GM21529 (cell line): ENCODE measurements around the gene CYP39A1.

Experiments used
- ATAC-seq: cut with Tn5 transposase; IDR thresholded peaks from one replicate; pipeline ENCODE4 v1.9.1; 2021; ENCODE audit not compliant: unreplicated experiment

The CYP39A1 gene

GRCh38 chr6:46592740-46593139 is 59.9 kb downstream of the CYP39A1 start:
- ATAC-seq: no peak

DNA sequence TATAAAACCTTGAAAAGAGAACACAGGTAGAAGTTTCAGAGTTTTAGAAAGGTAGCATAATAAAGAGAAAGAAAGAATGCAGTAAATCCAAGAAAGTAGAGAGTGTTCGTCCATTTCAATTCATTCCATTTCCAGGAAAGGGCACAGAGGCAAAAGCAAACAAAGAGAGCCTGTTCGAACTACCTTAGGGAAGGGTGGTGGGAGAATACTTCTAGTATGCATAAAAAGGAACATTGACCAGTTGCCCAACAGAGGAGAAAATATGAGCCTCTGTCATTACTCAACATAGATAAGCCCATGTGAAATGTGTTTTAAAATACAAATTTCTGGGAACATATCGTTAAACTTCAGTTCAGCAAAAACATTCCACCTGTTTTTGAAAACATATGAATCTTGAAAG is 60.6 kb downstream of the CYP39A1 start:
- ATAC-seq: no peak

GRCh38 chr6:46590765-46591164 is 61.9 kb downstream of the CYP39A1 start:
- ATAC-seq: no peak

DNA sequence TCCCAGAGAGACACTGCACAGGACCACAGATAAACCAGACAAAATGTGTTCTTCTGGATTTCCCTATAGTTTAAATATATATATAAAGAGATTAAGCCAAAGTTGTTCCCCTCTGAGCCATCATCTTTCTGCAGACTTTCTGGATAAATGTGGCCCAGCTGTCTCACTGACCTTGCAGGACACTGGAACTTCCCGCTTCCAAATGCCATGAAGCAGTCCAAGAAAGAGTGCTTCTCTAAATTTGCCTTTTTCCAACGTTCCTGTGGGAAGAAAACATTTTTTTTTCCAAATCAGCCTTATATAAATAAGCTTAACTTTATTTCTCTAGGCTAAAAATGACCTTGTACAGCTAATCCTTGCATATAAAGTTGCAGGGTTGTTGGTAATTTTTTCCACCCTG is 65.7 kb downstream of the CYP39A1 start:
- no peak for ATAC-seq

GRCh38 chr6:46584586-46584985 is 68.0 kb downstream of the CYP39A1 start:
- ATAC-seq: no peak

DNA sequence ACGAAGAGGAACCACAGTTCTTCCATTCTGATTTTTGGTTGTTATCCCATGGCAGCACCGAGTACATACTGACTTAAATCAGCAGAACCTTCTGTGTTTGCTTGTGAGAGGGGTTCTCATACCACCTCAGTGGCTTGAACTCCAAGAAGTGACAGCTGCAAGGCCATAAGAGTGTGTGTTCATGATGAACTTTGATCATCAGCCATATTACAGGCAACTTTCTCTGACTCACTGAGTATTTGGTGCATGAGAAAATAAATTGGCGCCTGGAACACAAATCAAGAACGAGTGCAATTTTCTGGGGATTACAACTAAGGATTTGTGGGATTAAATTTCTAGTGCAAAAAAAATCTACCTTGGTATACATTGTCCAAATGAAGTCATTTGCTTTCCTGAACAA is 68.9 kb downstream of the CYP39A1 start:
- no peak for ATAC-seq

DNA sequence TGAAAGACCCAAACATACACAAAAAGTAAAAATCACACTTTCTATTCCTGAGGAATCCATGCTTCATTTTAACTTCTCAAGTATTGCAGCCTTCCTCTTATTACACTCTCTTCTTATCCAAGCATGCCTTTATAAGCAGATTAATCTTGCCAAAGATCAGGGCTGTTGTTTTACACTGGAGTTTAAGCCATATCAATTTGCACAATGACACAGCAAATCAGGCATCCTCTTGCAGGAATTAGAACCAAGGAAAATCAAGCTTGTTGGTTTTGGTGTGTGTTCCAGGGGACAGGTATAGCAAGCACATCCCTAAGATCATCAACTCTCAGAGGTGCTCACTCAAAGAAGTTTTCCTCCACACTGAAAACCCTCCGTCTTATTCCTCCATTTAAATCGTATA is 69.5 kb downstream of the CYP39A1 start:
- no peak for ATAC-seq

DNA sequence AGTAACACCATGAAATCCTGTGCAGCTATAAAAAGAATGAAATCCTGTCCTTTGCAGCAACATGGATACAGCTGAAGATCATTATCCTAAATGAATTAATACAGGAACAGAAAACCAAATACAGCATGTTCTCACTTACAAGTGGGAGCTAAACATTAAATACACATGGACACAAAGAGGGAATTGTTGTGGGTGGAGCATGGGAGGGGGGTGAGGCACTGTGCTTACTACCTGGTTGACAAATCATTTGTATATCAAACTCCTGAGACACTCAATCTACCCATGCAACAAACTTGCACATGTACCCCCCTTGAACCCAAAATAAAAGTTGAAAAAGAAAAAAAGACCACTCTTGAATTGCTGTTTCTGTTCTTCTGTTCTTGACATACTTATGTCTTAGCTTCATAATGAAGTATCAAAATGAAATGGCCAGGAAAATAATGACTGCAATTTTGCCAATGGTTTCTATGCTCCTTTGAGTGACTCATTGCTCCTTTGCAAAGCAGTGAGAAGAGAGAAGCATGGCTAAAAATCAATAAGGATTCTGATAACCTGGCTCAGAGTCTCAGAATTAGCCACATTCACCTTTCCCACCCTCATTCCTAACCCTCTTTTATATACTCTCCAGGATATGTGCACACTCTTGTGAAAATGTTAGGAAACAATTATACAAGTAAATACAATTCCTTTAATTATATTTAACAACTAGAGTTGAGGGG is 71.0 kb downstream of the CYP39A1 start:
- ATAC-seq: no peak

- ATAC-seq: no peak
Measured at GRCh38 chr6:46575530-46575929, 77.1 kb downstream of the CYP39A1 start.

GRCh38 chr6:46573140-46573539 is 79.5 kb downstream of the CYP39A1 start:
- no peak for ATAC-seq

DNA sequence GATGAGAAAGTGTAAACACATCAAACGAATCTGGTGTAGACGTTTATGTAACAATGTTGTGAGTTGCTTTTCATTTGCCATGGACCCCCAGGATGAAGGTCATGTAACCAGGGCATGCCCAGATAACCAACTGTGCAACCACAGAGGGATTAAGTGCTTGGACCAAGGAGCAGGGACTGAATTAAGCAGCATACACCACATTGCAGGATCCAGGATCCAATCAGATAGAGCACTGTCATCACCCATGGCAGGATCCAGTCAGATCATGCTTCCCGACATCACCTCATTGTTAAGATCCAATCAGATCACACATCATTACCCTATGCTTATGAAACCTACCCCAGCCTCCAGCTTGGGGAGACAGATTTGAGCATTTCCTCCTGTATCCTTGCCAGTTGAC is 87.1 kb downstream of the CYP39A1 start:
- no peak for ATAC-seq

DNA sequence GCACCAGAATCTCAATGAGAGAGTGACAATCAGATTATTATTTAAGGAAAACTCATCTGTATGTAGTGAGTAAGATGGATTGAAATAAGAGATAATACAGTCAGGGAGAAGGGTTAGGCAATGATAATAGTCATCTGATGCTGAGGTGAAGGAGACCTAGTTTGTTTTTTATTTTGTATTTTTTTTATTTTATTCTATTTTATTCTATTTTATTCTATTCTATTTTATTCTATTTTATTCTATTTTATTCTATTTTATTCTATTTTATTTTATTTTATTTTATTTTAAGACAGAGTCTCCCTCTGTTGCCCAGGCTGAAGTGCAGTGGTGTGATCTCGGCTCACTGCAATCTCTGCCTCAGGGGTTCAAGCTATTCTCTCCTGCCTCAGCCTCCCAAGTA is 88.7 kb downstream of the CYP39A1 start:
- no peak for ATAC-seq

DNA sequence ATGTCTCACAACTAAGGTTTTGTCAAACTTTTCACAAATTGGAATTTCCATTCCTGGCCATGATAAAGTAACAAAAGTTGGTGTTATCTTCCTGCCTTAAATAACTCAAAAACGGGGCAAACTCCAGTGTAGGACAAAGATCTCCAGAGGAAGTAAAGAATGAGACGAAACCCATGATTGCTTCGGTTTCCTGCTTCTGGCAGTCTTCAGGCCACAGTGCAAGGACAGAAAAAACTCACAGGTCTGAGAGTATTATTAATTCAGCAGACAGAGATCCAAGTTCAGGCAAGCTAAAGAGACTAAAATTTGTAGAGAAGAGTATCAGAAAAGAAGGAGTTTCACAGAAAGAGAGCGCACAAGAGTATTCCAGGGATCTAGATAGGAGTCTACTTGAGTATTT is 96.6 kb downstream of the CYP39A1 start:
- ATAC-seq: no peak

- ATAC-seq: no peak
Measured at GRCh38 chr6:46555129-46555528, 97.5 kb downstream of the CYP39A1 start.

GRCh38 chr6:46549155-46549554 is 103.5 kb downstream of the CYP39A1 start:
- no peak for ATAC-seq

DNA sequence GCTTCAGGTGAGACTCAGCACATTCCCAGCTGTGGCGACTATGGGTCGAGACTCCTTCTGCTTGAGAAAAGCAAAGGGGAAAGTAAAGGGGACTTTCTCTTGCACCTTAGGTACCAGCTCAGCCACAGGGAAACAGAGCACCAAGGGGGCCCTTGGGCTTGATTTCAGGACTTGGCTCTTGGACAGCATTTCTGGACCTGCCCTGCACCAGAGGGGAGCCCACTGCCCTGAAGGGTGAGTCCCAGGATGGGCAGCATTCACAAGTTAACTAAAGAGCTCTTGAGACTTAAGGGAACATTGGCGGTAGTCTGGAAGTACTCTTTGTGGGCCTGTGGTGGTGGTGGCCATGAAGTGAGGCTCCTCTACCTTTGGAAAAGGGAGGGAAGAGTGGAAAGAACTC is 111.1 kb downstream of the CYP39A1 start:
- no peak for ATAC-seq

DNA sequence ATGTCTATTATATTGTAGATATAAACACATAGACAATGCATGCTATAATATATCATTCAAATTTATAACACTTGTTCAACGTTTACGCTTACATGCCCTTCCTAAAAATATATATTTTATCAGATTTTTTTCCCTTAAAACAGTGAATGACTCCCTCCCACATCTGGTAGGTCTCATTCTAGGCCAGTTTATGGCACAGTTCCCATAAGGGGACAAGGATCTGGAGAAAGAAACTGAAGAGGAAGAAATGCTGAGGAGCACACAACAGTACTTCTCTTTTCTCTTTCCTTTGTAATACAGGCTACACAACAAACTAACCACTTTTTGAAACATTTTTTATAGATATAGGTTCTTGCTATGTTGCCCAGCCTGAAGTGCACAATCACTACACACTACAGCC is 112.8 kb downstream of the CYP39A1 start:
- ATAC-seq: no peak

DNA sequence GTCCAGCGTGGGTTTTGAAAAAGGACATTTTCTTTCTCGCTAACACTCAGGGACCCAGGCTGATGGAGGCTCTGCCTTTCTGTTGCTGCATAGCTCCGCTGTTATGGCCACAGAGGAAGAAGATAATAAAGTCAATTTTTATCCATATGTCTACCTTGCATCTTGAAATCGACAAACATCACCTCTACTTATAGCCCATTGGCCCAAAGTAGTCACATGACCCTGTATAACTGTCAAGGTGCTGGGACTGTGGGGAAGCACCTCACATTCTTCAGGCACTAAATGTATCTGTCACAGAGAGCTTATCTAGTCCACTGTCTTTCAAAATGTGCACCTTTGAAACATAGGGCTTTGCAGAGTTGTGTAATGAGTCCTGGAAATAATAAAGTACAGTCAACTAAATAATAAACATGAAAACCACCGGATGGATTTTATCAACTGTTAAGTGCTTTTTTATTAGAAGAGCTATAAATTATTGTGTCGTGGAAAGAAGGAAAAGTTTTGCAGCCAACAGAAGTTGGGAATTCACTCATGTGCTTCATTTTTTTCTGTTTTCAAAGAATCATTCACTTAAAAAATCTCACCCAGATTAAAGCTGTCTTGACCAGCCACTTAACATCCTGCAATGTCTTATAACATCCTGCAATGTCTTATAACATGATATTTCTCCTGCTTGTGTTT is 113.7 kb downstream of the CYP39A1 start:
- ATAC-seq: no peak

DNA sequence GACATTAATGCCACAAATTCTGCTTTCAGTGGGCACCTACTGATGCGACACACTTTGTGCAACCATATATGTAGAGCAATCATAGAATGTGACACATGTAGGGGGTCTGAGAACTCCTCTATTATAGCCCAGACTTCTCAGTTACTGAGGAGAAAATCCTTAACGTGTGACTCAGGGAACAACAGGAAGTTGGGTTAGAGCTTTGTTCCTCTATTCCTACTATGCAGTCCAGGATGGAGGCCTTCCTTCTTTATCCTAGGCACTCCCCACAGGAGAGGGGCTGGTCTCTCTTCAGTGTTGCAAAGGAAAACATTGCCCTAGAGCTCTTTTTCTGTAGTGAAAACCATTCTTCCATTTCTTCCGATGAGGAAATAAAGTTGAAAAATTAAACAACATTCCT is 121.7 kb downstream of the CYP39A1 start:
- no peak for ATAC-seq

GRCh38 chr6:46528961-46529750 is 123.5 kb downstream of the CYP39A1 start:
- no peak for ATAC-seq

- ATAC-seq: no peak
Measured at GRCh38 chr6:46526607-46527006, 126.0 kb downstream of the CYP39A1 start.

GRCh38 chr6:46525583-46525982 is 127.0 kb downstream of the CYP39A1 start:
- ATAC-seq: no peak
